ENCODE results near the gene TEC. TPM values are rescaled to one million over a fixed set of nuclear protein-coding genes. Genes with fewer than 3 reads are reported as not detected.

Gene TEC
- total and polyA plus RNA-seq, 7 experiments from 2014 or later = 0.91 to 5.8 (median 2.5) TPM

GRCh38 chr4:48241731-48242130 lies 27.9 kb downstream of the TEC start:
- Mint-ChIP-seq H3K36me3 (peaks cover 0 to 12% (median 8%) of the 10 kb centered on the region in 5 donors), H3K4me1 (peaks cover 0 to 6% (median 3%) of the 10 kb centered on the region in 7 donors), H3K4me3 (no peak overlapping the region), H3K27me3 (no peaks in the 10 kb centered on the region), H3K9me3 (peaks cover 0 to 10% (median 0%) of the 10 kb centered on the region in 11 donors), H3K27ac (no peak overlapping the region)
- POLR2A ChIA-PET = no interaction called here
- CTCF ChIA-PET = no interaction called here
- Histone ChIP-seq H3K4me3 (ENCODE audit: low read length) (no peak overlapping the region), H3K4me1 (ENCODE audit: control insufficient read depth in 2 of 2, insufficient read depth in 2 of 2, low read length in 2 of 2) (no peaks in the 10 kb centered on the region), H3K36me3 (ENCODE audit: control insufficient read depth in 2 of 3, insufficient read depth in 3 of 3, low read length in 3 of 3) (no peaks in the 10 kb centered on the region), H3K9me3 (ENCODE audit: control insufficient read depth in 2 of 3, low read length in 3 of 3) (no peaks in the 10 kb centered on the region), H3K27ac (ENCODE audit: low read depth, low read length) (no peak overlapping the region), H3K27me3 (ENCODE audit: control insufficient read depth in 2 of 2, insufficient read depth in 2 of 2, low read length in 2 of 2) (no peaks in the 10 kb centered on the region)
- DNase-seq (no peak), ATAC-seq (no peak)
- intact Hi-C loops (cut with micrococcal nuclease) = no loop called here

- Histone ChIP-seq H3K9me3 (ENCODE audit: control insufficient read depth in 2 of 3, low read length in 3 of 3) (no peaks in the 10 kb centered on the region), H3K4me1 (ENCODE audit: control insufficient read depth in 2 of 2, insufficient read depth in 2 of 2, low read length in 2 of 2) (no peaks in the 10 kb centered on the region), H3K4me3 (ENCODE audit: low read length) (no peak overlapping the region), H3K27me3 (ENCODE audit: control insufficient read depth in 2 of 2, insufficient read depth in 2 of 2, low read length in 2 of 2) (no peaks in the 10 kb centered on the region), H3K27ac (ENCODE audit: low read depth, low read length) (no peak overlapping the region), H3K36me3 (ENCODE audit: control insufficient read depth in 2 of 3, insufficient read depth in 3 of 3, low read length in 3 of 3) (no peaks in the 10 kb centered on the region)
- Mint-ChIP-seq H3K4me3 (no peak overlapping the region), H3K36me3 (peaks cover 0 to 3% (median 0%) of the 10 kb centered on the region in 5 donors), H3K9me3 (peaks cover 0 to 3% (median 0%) of the 10 kb centered on the region in 11 donors), H3K27me3 (no peaks in the 10 kb centered on the region), H3K4me1 (peaks cover 6 to 24% (median 16%) of the 10 kb centered on the region in 7 donors), H3K27ac (no peak overlapping the region)
- POLR2A ChIA-PET = no interaction called here
- ATAC-seq (no peak), DNase-seq (no peak)
- intact Hi-C loops (cut with micrococcal nuclease) = no loop called here
- CTCF ChIA-PET = no interaction called here
Observed at GRCh38 chr4:48237996-48238645, 31.5 kb downstream of the TEC start.

GRCh38 chr4:48235050-48235449 lies 34.6 kb downstream of the TEC start:
- ChIA-PET POLR2A (no interaction called here), CTCF (no interaction called here)
- peaks cover 6 to 28% (median 16%) of the 10 kb centered on the region in 7 donors for H3K4me1 Mint-ChIP-seq

GRCh38 chr4:48234575-48234974 lies 35.1 kb downstream of the TEC start:
- intact Hi-C loops (cut with micrococcal nuclease) = no loop called here
- H3K4me3 ChIP-seq (ENCODE audit: low read length) = no peak overlapping the region
- DNase-seq = no peak
- POLR2A ChIA-PET = interaction anchor here (0.7 kb wide), 1 partner anchor 28 kb away, joined by 3 read pairs; no protein-coding TSS in a partner anchor
- H3K4me3 Mint-ChIP-seq = no peak overlapping the region
- peak overlapping the region in 1 of 9 donors; percentile 6 for H3K27ac Mint-ChIP-seq
- peaks cover 0 to 5% (median 0%) of the 10 kb centered on the region in 5 donors for H3K27me3 Mint-ChIP-seq
- no peaks in the 10 kb centered on the region for H3K9me3 ChIP-seq (ENCODE audit: control insufficient read depth in 2 of 3, low read length in 3 of 3)
- no peak overlapping the region for H3K27ac ChIP-seq (ENCODE audit: low read depth, low read length)
- CTCF ChIA-PET = no interaction called here
- no peak for ATAC-seq
- peaks cover 0 to 5% (median 0%) of the 10 kb centered on the region in 11 donors for H3K9me3 Mint-ChIP-seq
- no peaks in the 10 kb centered on the region for H3K36me3 ChIP-seq (ENCODE audit: control insufficient read depth in 2 of 3, insufficient read depth in 3 of 3, low read length in 3 of 3)
- H3K36me3 Mint-ChIP-seq = peaks cover 0 to 19% (median 7%) of the 10 kb centered on the region in 5 donors
- no peaks in the 10 kb centered on the region for H3K27me3 ChIP-seq (ENCODE audit: control insufficient read depth in 2 of 2, insufficient read depth in 2 of 2, low read length in 2 of 2)
- H3K4me1 Mint-ChIP-seq = peaks cover 6 to 28% (median 16%) of the 10 kb centered on the region in 7 donors
- no peaks in the 10 kb centered on the region for H3K4me1 ChIP-seq (ENCODE audit: control insufficient read depth in 2 of 2, insufficient read depth in 2 of 2, low read length in 2 of 2)

More at GRCh38 chr4:48235050-48235449, 34.6 kb downstream of the TEC start:
- Mint-ChIP-seq H3K27ac (no peak overlapping the region), H3K4me3 (no peak overlapping the region), H3K27me3 (peaks cover 0 to 5% (median 0%) of the 10 kb centered on the region in 5 donors), H3K9me3 (peaks cover 0 to 5% (median 0%) of the 10 kb centered on the region in 11 donors), H3K36me3 (peaks cover 0 to 19% (median 7%) of the 10 kb centered on the region in 5 donors)
- Histone ChIP-seq H3K27ac (ENCODE audit: low read depth, low read length) (no peak overlapping the region), H3K9me3 (ENCODE audit: control insufficient read depth in 2 of 3, low read length in 3 of 3) (no peaks in the 10 kb centered on the region), H3K27me3 (ENCODE audit: control insufficient read depth in 2 of 2, insufficient read depth in 2 of 2, low read length in 2 of 2) (no peaks in the 10 kb centered on the region), H3K4me3 (ENCODE audit: low read length) (no peak overlapping the region), H3K4me1 (ENCODE audit: control insufficient read depth in 2 of 2, insufficient read depth in 2 of 2, low read length in 2 of 2) (no peaks in the 10 kb centered on the region), H3K36me3 (ENCODE audit: control insufficient read depth in 2 of 3, insufficient read depth in 3 of 3, low read length in 3 of 3) (no peaks in the 10 kb centered on the region)
- no peak for ATAC-seq
- intact Hi-C loops (cut with micrococcal nuclease) = no loop called here
- DNase-seq = no peak

- Mint-ChIP-seq H3K27ac (no peak overlapping the region), H3K4me3 (no peak overlapping the region), H3K4me1 (peaks cover 2 to 14% (median 7%) of the 10 kb centered on the region in 7 donors), H3K9me3 (peaks cover 0 to 4% (median 0%) of the 10 kb centered on the region in 11 donors), H3K27me3 (peaks cover 0 to 5% (median 0%) of the 10 kb centered on the region in 5 donors), H3K36me3 (peaks cover 2 to 34% (median 21%) of the 10 kb centered on the region in 5 donors)
- intact Hi-C loops (cut with micrococcal nuclease) = no loop called here
- ChIA-PET CTCF (no interaction called here), POLR2A (no interaction called here)
- H3K27ac ChIP-seq (ENCODE audit: low read depth, low read length) = no peak overlapping the region
- H3K4me1 ChIP-seq (ENCODE audit: control insufficient read depth in 2 of 2, insufficient read depth in 2 of 2, low read length in 2 of 2) = no peaks in the 10 kb centered on the region
- no peaks in the 10 kb centered on the region for H3K36me3 ChIP-seq (ENCODE audit: control insufficient read depth in 2 of 3, insufficient read depth in 3 of 3, low read length in 3 of 3)
- H3K27me3 ChIP-seq (ENCODE audit: control insufficient read depth in 2 of 2, insufficient read depth in 2 of 2, low read length in 2 of 2) = no peaks in the 10 kb centered on the region
- H3K4me3 ChIP-seq (ENCODE audit: low read length) = no peak overlapping the region
- DNase-seq (no peak), ATAC-seq (no peak)
- H3K9me3 ChIP-seq (ENCODE audit: control insufficient read depth in 2 of 3, low read length in 3 of 3) = no peaks in the 10 kb centered on the region
Observed at GRCh38 chr4:48228949-48229348, 40.7 kb downstream of the TEC start.

GRCh38 chr4:48227662-48228061 lies 42.0 kb downstream of the TEC start:
- ATAC-seq = peak; percentile 70
- Mint-ChIP-seq H3K36me3 (peaks cover 2 to 27% (median 21%) of the 10 kb centered on the region in 5 donors), H3K27ac (no peak overlapping the region), H3K27me3 (peaks cover 0 to 5% (median 0%) of the 10 kb centered on the region in 5 donors), H3K9me3 (no peaks in the 10 kb centered on the region), H3K4me1 (peaks cover 0 to 14% (median 0%) of the 10 kb centered on the region in 7 donors), H3K4me3 (no peak overlapping the region)
- no peak for DNase-seq
- Histone ChIP-seq H3K9me3 (ENCODE audit: control insufficient read depth in 2 of 3, low read length in 3 of 3) (no peaks in the 10 kb centered on the region), H3K27ac (ENCODE audit: low read depth, low read length) (no peak overlapping the region), H3K27me3 (ENCODE audit: control insufficient read depth in 2 of 2, insufficient read depth in 2 of 2, low read length in 2 of 2) (no peaks in the 10 kb centered on the region), H3K4me3 (ENCODE audit: low read length) (no peak overlapping the region), H3K36me3 (ENCODE audit: control insufficient read depth in 2 of 3, insufficient read depth in 3 of 3, low read length in 3 of 3) (no peaks in the 10 kb centered on the region), H3K4me1 (ENCODE audit: control insufficient read depth in 2 of 2, insufficient read depth in 2 of 2, low read length in 2 of 2) (no peaks in the 10 kb centered on the region)
- CTCF ChIA-PET = no interaction called here
- intact Hi-C loops (cut with micrococcal nuclease) = no loop called here
- POLR2A ChIA-PET = no interaction called here

- H3K36me3 Mint-ChIP-seq = peaks cover 0 to 37% (median 22%) of the 10 kb centered on the region in 5 donors
- H3K27me3 ChIP-seq (ENCODE audit: control insufficient read depth in 2 of 2, insufficient read depth in 2 of 2, low read length in 2 of 2) = no peaks in the 10 kb centered on the region
Observed at GRCh38 chr4:48226199-48226598, 43.4 kb downstream of the TEC start.

More at GRCh38 chr4:48226199-48226598, 43.4 kb downstream of the TEC start:
- ChIA-PET POLR2A (no interaction called here), CTCF (no interaction called here)
- Mint-ChIP-seq H3K4me1 (peaks cover 0 to 14% (median 0%) of the 10 kb centered on the region in 7 donors), H3K4me3 (no peak overlapping the region), H3K27me3 (peaks cover 0 to 5% (median 0%) of the 10 kb centered on the region in 5 donors), H3K27ac (no peak overlapping the region), H3K9me3 (no peaks in the 10 kb centered on the region)
- H3K4me3 ChIP-seq (ENCODE audit: low read length) = no peak overlapping the region
- no peak overlapping the region for H3K27ac ChIP-seq (ENCODE audit: low read depth, low read length)
- DNase-seq (no peak), ATAC-seq (no peak)
- H3K36me3 ChIP-seq (ENCODE audit: control insufficient read depth in 2 of 3, insufficient read depth in 3 of 3, low read length in 3 of 3) = no peaks in the 10 kb centered on the region
- intact Hi-C loops (cut with micrococcal nuclease) = no loop called here
- H3K9me3 ChIP-seq (ENCODE audit: control insufficient read depth in 2 of 3, low read length in 3 of 3) = no peaks in the 10 kb centered on the region
- no peaks in the 10 kb centered on the region for H3K4me1 ChIP-seq (ENCODE audit: control insufficient read depth in 2 of 2, insufficient read depth in 2 of 2, low read length in 2 of 2)
